ENCODE data around the gene KMT2C.

Gene KMT2C

GRCh38 chr7:152178405-152179058 is 257.3 kb downstream of the KMT2C start:
- no peak for ATAC-seq
- TF ChIP-seq BACH2 (CRISPR knock-in tag; IDR thresholded peaks at IDR 0.05; ENCODE audit: borderline replicate concordance) = no peak
- no peak for TF ChIP-seq ESRRG (CRISPR knock-in tag; IDR thresholded peaks at IDR 0.05)
- no peak for TF ChIP-seq ZC3H10 (CRISPR knock-in tag; IDR thresholded peaks at IDR 0.05)
- TF ChIP-seq, protein P1, sequence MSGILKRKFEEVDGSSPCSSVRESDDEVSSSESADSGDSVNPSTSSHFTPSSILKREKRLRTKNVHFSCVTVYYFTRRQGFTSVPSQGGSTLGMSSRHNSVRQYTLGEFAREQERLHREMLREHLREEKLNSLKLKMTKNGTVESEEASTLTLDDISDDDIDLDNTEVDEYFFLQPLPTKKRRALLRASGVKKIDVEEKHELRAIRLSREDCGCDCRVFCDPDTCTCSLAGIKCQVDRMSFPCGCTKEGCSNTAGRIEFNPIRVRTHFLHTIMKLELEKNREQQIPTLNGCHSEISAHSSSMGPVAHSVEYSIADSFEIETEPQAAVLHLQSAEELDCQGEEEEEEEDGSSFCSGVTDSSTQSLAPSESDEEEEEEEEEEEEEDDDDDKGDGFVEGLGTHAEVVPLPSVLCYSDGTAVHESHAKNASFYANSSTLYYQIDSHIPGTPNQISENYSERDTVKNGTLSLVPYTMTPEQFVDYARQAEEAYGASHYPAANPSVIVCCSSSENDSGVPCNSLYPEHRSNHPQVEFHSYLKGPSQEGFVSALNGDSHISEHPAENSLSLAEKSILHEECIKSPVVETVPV (CRISPR knock-in tag; IDR thresholded peaks at IDR 0.05) = no peak

DNA sequence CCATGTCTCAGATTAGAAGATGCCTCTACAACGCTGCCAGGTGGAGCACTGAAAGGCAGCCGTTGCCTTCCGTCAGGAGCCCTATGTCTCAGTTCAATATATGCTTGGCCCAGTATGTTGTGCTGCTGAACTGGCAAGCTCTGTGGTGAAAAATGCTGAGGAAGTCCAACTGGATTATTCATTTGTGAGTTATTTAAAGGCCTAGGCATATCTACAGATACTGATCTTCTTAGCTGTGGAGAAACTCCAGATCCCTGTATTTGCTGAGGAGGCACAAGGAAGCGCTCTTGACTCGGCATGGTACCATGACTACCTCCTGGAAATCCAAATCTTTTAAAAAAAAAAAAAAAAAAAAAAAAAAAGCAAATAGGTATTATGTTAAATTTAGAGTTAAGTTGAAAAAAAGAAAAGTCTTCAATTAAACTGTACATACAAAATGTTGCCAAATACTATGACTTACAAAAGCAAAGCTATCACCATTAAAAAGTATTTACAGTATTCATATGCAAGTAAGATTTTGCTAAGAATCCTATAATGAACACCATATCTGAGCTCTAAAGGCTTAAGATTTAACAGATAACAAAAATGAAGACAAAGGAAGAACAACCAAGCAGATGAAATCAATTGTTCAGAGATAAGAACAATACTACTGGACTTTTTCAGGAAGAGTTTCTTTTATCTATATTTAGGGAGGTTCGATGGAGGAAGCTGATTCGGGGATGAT is 258.0 kb downstream of the KMT2C start:
- peak; percentile 47 for ATAC-seq
- no peak for TF ChIP-seq ZFP3 (CRISPR knock-in tag; IDR thresholded peaks at IDR 0.05)
- peak; percentile 32; the same call in 1 of the 2 replicates for TF ChIP-seq ISL1 (CRISPR knock-in tag; IDR thresholded peaks at IDR 0.05)

- TF ChIP-seq CSDC2 (CRISPR knock-in tag; IDR thresholded peaks at IDR 0.05) = no peak
- no peak for ATAC-seq
Measured at GRCh38 chr7:152176797-152177196, 259.0 kb downstream of the KMT2C start.

DNA sequence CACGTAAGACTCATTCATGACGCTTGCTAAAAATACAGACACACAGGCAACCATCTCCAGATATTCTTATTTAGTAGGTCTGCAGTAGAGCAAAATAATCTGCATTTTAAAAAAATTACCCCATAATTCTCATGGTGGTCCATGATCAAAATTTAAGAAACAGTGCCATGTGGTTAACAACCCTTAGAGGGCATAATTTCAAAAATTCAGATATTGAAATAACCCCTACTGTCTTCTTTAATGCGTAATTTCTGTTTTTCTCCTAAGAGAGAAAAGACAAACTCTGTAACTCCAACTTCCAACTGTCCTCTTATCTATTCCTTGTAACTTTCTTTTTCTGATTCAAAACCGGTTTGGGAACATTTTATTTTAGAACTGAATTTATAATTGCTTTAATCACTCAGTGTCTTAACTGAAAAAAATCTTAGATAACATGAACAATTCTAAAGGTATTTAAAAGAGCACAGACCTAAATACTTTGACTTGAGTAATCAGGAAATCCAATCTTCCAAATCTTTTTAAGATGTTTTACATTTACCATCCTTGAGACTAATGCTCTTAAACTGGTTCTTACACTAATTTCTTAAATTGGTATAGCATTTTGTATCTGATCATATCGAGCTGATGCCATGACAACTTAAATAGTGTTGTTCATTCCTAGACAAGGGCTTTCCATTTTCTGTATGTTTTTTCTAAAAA is 262.3 kb downstream of the KMT2C start:
- TF ChIP-seq ESRRG (CRISPR knock-in tag; IDR thresholded peaks at IDR 0.05) = no peak
- TF ChIP-seq ISL1 (CRISPR knock-in tag; IDR thresholded peaks at IDR 0.05) = peak; percentile 50
- TF ChIP-seq TSHZ2 (CRISPR knock-in tag; IDR thresholded peaks at IDR 0.05) = no peak
- no peak for TF ChIP-seq ZFP30 (CRISPR knock-in tag; IDR thresholded peaks at IDR 0.05)
- no peak for TF ChIP-seq TOX (CRISPR knock-in tag; IDR thresholded peaks at IDR 0.05; ENCODE audit: borderline replicate concordance)
- no peak for TF ChIP-seq TCF4 (CRISPR knock-in tag; IDR thresholded peaks at IDR 0.05; ENCODE audit: borderline replicate concordance)
- no peak for TF ChIP-seq ZNF565 (CRISPR knock-in tag; conservative IDR thresholded peaks at IDR 0.05; ENCODE audit: low read depth)
- ATAC-seq = peak; percentile 70

DNA sequence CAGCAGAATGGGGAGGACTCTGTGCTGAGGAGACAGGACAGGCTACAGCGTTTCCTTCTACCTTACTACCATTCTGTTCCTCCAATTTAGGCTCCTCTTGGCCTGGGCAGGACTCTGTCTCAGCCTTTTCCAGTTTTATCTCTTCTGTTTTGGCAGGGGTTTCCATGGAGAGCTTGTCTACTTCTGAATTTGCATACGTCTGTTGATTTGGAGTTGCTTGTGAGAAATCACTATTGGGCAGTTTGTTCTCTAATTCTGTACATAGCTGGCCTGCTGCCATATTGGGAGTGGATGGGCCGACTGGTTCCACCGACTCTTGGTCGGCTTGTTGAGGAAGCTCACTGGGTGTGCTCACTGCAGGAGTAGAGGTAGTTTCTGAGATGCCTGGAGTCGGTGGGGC is 273.5 kb downstream of the KMT2C start:
- TF ChIP-seq BACH2 (CRISPR knock-in tag; IDR thresholded peaks at IDR 0.05; ENCODE audit: borderline replicate concordance) (no peak), ZFP30 (CRISPR knock-in tag; IDR thresholded peaks at IDR 0.05) (no peak), POU6F1 (CRISPR knock-in tag; IDR thresholded peaks at IDR 0.05; ENCODE audit: borderline replicate concordance, low read depth) (no peak), ARNTL (CRISPR knock-in tag; IDR thresholded peaks at IDR 0.05; ENCODE audit: borderline replicate concordance, low read depth) (no peak), TCF4 (CRISPR knock-in tag; IDR thresholded peaks at IDR 0.05; ENCODE audit: borderline replicate concordance) (no peak), ZC3H10 (CRISPR knock-in tag; IDR thresholded peaks at IDR 0.05) (no peak), PPARA (CRISPR knock-in tag; IDR thresholded peaks at IDR 0.05; ENCODE audit: borderline replicate concordance) (no peak)
- TF ChIP-seq, protein P1 (CRISPR knock-in tag; IDR thresholded peaks at IDR 0.05) = no peak
- TF ChIP-seq, protein P2, sequence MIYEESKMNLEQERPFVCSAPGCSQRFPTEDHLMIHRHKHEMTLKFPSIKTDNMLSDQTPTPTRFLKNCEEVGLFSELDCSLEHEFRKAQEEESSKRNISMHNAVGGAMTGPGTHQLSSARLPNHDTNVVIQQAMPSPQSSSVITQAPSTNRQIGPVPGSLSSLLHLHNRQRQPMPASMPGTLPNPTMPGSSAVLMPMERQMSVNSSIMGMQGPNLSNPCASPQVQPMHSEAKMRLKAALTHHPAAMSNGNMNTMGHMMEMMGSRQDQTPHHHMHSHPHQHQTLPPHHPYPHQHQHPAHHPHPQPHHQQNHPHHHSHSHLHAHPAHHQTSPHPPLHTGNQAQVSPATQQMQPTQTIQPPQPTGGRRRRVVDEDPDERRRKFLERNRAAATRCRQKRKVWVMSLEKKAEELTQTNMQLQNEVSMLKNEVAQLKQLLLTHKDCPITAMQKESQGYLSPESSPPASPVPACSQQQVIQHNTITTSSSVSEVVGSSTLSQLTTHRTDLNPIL (CRISPR knock-in tag; IDR thresholded peaks at IDR 0.05; ENCODE audit: low read depth) = no peak
- no peak for ATAC-seq
